K562 (cell line): Measurements from ENCODE around the gene FUBP3. TPM values are rescaled to one million over a fixed set of nuclear protein-coding genes. Genes with fewer than 3 reads are reported as not detected.

Experiments
- DIDO1 ChIP-seq: fragments of 450-650 bp; IDR thresholded peaks from 2 replicates; pipeline ENCODE4 v1.6.1; 2016; ENCODE audit warnings: low read depth, missing biosample characterization, missing genetic modification characterization
- ELF2 ChIP-seq: fragments of 250-450 bp; sonication (Bioruptor Pico); IDR thresholded peaks from 2 replicates; pipeline ENCODE4 v1.5.0; 2021; ENCODE audit warnings: mild to moderate bottlenecking
- MITF ChIP-seq: IDR thresholded peaks from 2 replicates; pipeline ENCODE4 v1.6.1; 2014; ENCODE audit warnings: antibody characterized with exemption
- RBBP5 ChIP-seq: fragments of 200-600 bp; sonication (generic); IDR thresholded peaks from 2 replicates; pipeline ENCODE4 v1.6.1; 2012; ENCODE audit warnings: borderline replicate concordance, mild to moderate bottlenecking, low read length, control low read depth, inconsistent platforms; ENCODE audit not compliant: insufficient read depth, poor library complexity, severe bottlenecking
- RBM17 ChIP-seq: fragments of 200-400 bp; formaldehyde crosslinking; IDR thresholded peaks from 2 replicates; pipeline ENCODE4 v1.6.1; 2017; ENCODE audit warnings: low read depth, mild to moderate bottlenecking, low read length, borderline replicate concordance
- REST ChIP-seq, 2 experiments: fragments of 450-650 bp; formaldehyde crosslinking in 1 of 2; IDR thresholded peaks; 2 replicates each; pipeline versions ENCODE4 v1.4.0 to v1.6.1; 2014 to 2020; ENCODE audit warnings: mild to moderate bottlenecking in 2 of 2, borderline replicate concordance in 1 of 2, low read depth in 1 of 2
- RFX5 ChIP-seq: IDR thresholded peaks from 2 replicates; pipeline ENCODE4 v1.6.1; 2011; ENCODE audit warnings: low read depth, mild to moderate bottlenecking, improper control_type of control experiment, low read length
- RFX7 ChIP-seq: fragments of 250-450 bp; sonication (Bioruptor Pico); IDR thresholded peaks from 2 replicates; pipeline ENCODE4 v1.5.1; 2021; ENCODE audit warnings: mild to moderate bottlenecking
- WHSC1 ChIP-seq: IDR thresholded peaks from one replicate; pipeline ENCODE4 v1.6.1; 2012; ENCODE audit warnings: low read length, control low read depth, inconsistent platforms
- XRCC5 ChIP-seq: fragments of 200-400 bp; formaldehyde crosslinking; IDR thresholded peaks from 2 replicates; pipeline ENCODE4 v1.6.1; 2017; ENCODE audit warnings: low read depth, mild to moderate bottlenecking, low read length
- polyA plus RNA-seq, 8 experiments: library from polyadenylated mRNA; depleted of rRNA in 4 of 8; stranded (reverse) in 5 of 8; unstranded in 3 of 8; fragments of >200 nt; fragmentation: Nextera tagmentation in 2 of 8; fragmentation: Illumina TruSeq in 1 of 8; extraction: Ambion mirVana in 2 of 8; extraction: Trizol in 1 of 8; gene quantifications; 2 replicates each; pipeline versions ENCODE4 v1.2.1 to v1.2.3, GENCODE V29; 2011 to 2014; ENCODE audit warnings: inconsistent platforms in 1 of 8, missing spikeins in 1 of 8
- total RNA-seq, 7 experiments: library from RNA; depleted of rRNA in 6 of 7; stranded (reverse); fragments of >200 nt in 6 of 7; fragmentation: Illumina TruSeq in 2 of 7; extraction: Trizol in 2 of 7; gene quantifications; 2 replicates each; pipeline versions ENCODE4 v1.2.1 to v1.2.3, GENCODE V29; 2011 to 2021; ENCODE audit warnings: low replicate concordance in 1 of 7
- TF ChIP-seq, protein P1 (sequence below), 2 experiments: fragments of 450-650 bp in 1 of 2; IDR thresholded peaks; 2 replicates each; pipeline ENCODE4 v1.6.1; 2011 to 2017; ENCODE audit warnings: low read depth in 2 of 2, antibody characterized with exemption in 1 of 2, borderline replicate concordance in 1 of 2, low read length in 1 of 2, mild to moderate bottlenecking in 1 of 2, mixed read lengths in 1 of 2; ENCODE audit not compliant: control insufficient read depth in 1 of 2
- TF ChIP-seq, protein P2 (sequence below): fragments of 450-650 bp; IDR thresholded peaks from 2 replicates; pipeline ENCODE4 v1.6.1; 2016; ENCODE audit warnings: low read depth, mild to moderate bottlenecking, moderate library complexity

Gene FUBP3
- total and polyA plus RNA-seq, 9 of the 15 experiments (the other 6 are each of a cell fraction or from before 2014, with no cell fraction given): 3.0 to 64.0 (median 48.1) TPM

- TF ChIP-seq RBBP5 (peak; percentile 64), WHSC1 (no peak), MITF (no peak), XRCC5 (no peak), RFX5 (no peak), ELF2 (CRISPR knock-in tag) (no peak), RFX7 (CRISPR knock-in tag) (no peak), REST (IDR thresholded peaks at IDR 0.05; ENCODE audit: borderline replicate concordance) (peak; percentile 10; the same call in 1 of the 2 replicates), REST (CRISPR knock-in tag; IDR thresholded peaks at IDR 0.05; ENCODE audit: low read depth) (no peak), DIDO1 (no peak), RBM17 (no peak)
- TF ChIP-seq, protein P1, sequence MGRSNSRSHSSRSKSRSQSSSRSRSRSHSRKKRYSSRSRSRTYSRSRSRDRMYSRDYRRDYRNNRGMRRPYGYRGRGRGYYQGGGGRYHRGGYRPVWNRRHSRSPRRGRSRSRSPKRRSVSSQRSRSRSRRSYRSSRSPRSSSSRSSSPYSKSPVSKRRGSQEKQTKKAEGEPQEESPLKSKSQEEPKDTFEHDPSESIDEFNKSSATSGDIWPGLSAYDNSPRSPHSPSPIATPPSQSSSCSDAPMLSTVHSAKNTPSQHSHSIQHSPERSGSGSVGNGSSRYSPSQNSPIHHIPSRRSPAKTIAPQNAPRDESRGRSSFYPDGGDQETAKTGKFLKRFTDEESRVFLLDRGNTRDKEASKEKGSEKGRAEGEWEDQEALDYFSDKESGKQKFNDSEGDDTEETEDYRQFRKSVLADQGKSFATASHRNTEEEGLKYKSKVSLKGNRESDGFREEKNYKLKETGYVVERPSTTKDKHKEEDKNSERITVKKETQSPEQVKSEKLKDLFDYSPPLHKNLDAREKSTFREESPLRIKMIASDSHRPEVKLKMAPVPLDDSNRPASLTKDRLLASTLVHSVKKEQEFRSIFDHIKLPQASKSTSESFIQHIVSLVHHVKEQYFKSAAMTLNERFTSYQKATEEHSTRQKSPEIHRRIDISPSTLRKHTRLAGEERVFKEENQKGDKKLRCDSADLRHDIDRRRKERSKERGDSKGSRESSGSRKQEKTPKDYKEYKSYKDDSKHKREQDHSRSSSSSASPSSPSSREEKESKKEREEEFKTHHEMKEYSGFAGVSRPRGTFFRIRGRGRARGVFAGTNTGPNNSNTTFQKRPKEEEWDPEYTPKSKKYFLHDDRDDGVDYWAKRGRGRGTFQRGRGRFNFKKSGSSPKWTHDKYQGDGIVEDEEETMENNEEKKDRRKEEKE (IDR thresholded peaks at IDR 0.05; ENCODE audit: borderline replicate concordance in 1 of 2, control insufficient read depth in 1 of 2, low read depth in 2 of 2, low read length in 1 of 2): no peak
- TF ChIP-seq, protein P2, sequence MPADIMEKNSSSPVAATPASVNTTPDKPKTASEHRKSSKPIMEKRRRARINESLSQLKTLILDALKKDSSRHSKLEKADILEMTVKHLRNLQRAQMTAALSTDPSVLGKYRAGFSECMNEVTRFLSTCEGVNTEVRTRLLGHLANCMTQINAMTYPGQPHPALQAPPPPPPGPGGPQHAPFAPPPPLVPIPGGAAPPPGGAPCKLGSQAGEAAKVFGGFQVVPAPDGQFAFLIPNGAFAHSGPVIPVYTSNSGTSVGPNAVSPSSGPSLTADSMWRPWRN: no peak
Observed at GRCh38 chr9:130680836-130681768, 101.7 kb downstream of the FUBP3 start (continued).
